ENCODE data around the gene P2RY1.
"Not testable (repeated sequence)": the region's sequence is repeated elsewhere in the genome, so short reads cannot be mapped to it uniquely, and the experiment has no call there.

The P2RY1 gene

GRCh38 chr3:152839511-152839910, 4.6 kb downstream of the P2RY1 start:
- FAIRE-seq = no peak

- FAIRE-seq = no peak
Observed at GRCh38 chr3:152841131-152841530, 6.2 kb downstream of the P2RY1 start.

DNA sequence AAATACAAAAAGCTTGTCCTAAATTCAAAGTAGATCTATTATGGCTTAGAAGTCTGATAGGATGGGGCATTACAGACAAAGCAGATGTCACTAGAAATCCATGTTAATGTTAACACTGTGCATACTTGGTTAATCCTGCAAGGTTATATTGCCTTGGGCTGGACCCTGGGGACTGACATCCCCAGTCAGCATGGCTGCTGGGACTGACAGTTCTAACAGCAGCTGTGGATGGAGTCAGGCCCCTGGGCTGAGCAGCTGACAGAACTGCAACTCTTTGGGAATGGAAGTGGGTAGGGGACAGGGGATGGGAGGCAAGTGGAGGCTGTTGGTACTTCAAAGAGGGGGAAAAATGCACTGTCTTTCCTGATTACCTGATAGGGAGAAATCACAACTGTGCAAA, 7.5 kb downstream of the P2RY1 start:
- no peak for FAIRE-seq

DNA sequence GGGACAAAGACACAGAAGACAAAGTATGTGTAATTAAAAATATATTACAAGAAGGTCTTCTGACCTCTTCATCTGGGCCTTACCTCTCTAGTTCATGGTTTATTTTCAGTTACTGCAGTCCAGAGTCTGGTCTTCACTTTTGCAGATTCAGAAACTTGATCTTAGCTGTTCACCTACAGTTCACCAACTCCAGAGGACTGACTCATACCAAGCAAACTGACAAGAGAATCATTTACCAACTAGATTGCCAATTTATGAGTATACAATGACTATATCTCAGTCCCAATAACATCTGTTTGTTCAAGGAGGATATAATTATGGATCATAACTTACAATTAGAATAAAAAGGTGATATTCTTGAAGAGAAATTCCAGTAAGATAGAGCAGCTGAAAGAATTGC, 9.0 kb downstream of the P2RY1 start:
- FAIRE-seq = no peak

GRCh38 chr3:152846572-152847202, 11.8 kb downstream of the P2RY1 start:
- not testable (repeated sequence) for FAIRE-seq

GRCh38 chr3:152847599-152847998, 12.7 kb downstream of the P2RY1 start:
- FAIRE-seq = not testable (repeated sequence)

DNA sequence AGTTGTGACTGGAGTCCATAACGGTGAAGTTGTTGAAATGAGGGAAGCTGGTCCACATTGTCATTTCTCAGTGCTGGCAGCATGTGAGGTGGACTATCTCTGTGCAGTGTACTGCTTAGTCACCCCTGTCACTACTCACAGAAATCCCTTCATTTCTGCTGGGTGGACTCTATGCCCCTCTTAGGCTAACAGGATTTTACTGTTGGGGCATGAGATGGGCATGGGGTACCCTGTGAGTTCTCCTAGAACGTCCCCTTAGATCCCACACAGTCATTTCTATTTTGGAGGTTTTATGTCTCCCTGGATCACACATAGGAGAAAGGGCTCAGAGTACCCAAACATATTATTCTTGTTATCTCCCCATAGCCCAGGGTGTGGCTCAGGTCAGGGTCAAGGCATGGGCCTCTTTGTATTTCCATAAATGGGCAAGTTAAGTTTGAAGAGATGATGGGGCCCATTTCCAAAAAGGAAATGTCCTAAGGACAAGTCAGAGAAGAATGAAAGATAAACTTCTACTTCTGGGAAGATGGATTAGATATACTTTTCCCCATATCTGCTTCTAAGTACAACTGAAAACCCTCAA, 15.2 kb downstream of the P2RY1 start:
- no peak for FAIRE-seq

DNA sequence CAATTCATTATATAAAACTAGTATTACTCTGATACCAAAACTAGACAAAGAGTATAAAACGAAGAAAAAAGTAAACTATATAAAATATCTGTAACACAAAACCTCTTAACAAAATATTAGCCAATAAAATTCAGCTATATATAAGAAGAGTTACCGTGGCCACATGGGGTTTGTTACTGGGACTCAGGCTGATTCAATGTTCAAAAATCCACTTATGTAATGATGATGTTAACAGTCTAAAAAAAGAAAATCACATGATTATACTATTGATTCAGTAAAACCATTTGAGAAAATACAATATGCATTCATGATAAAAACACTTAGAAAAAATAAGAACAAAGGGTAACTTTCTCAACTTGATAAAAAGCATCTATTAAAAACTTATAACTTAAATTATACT, 18.3 kb downstream of the P2RY1 start:
- FAIRE-seq = no peak

- FAIRE-seq = no peak
Observed at GRCh38 chr3:152857082-152857481, 22.2 kb downstream of the P2RY1 start.

DNA sequence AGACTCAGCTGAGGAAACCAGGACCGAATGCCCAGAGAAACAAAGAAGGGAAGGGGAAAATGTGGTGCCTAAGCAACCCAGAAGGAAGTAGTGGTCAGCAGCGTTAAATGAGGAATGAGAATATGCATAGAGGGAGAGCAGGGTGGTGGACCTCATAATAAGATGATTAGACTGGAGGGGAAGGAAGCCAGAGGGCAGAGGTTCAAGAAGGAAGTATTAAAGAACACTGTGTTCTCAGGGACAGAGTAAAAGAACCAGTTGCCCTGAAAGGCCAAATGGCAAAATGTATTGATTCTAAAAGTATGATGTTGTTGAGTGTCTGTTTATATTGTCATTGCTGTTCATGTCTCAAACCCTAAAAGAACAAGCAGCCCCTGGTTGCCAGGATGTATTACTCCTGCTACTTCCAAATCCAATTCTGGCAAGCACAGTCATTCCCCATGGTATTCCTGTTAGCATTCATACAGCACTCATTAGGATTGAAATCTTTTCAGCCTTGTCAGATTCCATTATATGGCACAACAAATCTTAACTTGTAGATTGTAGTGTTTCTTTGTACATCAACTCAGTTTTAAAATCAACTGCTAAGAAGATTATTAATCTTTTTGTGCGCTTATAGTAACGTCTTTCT, 23.4 kb downstream of the P2RY1 start:
- no peak for FAIRE-seq

- no peak for FAIRE-seq
Observed at GRCh38 chr3:152860736-152861135, 25.8 kb downstream of the P2RY1 start.

DNA sequence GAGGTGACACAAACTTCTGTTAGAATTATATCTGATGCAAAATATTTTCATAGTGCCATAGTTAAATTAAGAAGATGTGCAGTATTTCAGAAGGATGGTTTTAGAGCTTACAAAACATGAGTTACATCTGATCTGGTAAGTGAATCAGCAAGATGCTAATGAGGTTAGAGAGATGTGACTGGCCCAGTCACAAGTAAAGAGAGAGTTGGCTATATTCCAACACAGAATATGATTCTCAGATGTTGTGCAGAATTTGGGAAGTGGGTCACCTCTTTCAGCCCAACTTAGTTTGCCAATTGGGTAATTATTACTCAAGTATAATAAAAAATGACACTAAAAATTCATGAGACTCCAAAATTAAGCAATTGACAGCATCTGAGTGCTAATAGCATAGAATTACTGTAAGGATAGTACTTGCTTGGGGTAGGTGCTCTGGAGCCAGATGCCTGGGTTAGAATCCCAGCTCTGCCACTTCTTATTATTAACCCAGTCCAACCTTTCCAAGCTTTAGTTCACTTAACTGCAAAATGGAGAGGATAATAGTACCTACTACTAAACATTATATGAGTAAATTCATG, 30.8 kb downstream of the P2RY1 start:
- no peak for FAIRE-seq

GRCh38 chr3:152870027-152870426, 35.1 kb downstream of the P2RY1 start:
- FAIRE-seq = no peak

DNA sequence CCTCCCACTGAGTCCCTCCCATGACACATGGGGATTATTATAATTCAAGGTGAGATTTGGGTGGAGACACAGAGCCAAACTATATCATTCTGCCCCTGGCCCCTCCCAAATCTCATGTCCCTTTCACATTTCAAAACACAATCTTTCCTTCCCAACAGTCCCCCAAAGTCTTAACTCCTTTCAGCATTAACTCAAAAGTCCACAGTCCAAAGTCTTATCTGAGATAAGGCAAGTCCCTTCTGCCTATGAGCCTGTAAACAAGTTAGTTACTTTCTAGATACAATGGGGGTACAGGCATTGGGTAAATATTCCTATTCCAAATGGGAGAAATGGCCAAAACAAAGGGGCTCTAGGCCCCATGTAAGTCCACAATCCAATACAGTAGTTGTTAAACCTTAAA, 38.4 kb downstream of the P2RY1 start:
- FAIRE-seq = not testable (repeated sequence)

DNA sequence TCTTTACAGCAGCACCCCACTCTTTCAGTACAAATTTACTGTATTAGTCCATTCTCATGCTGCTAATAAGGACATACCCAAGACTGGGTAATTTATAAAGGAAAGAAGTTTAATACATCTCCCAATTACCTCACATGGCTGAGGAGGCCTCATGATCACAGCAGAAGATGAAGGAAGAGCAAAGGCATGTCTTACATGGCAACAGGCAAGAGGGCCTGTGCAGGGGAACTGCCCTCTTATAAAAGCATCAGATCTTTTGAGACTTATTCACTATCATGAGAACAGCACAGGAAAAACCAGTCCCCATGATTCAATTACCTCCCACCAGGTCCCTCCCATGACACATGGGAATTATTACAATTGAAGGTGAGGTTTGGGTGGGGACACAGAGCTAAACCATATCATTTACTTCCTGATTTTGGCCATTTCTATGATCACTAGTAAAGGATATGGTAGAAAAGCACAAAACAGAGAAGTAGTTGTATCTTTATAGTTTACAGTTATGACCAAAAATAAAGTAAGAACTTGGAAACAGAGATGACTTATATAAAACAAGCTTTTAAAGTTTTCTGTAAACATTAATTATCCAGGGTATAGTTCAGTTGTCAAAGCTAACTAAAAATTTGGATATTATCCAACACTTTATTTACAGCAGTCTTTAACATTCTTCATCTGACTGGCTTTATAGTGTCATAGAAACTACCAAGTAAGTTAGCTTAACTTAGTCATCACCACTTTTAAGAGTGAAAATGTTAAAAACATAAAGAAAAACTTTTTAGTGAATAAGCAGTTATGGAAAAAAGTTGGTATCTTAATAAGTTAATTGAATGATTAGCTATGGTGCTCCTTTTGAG, 40.2 kb downstream of the P2RY1 start:
- no peak for FAIRE-seq

GRCh38 chr3:152879130-152879789, 44.3 kb downstream of the P2RY1 start:
- no peak for FAIRE-seq

DNA sequence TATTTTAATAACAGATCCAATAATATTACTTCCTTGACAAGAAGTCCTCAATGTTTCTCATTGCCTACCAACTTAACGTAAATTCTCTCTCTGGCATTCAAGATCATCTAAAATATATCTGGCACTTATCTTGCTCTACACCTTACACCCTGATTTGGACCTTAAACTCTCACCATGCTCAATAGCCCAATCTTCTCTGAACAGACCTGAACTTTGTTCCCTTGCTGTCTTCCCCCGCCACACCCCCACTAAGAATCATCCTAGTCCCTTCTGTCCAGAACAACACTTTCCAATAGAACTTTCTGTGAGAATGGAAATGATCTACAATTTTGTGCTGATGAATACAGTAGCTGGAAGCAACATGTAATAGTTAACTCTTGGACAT, 44.9 kb downstream of the P2RY1 start:
- no peak for FAIRE-seq

- no peak for FAIRE-seq
Observed at GRCh38 chr3:152885076-152885475, 50.1 kb downstream of the P2RY1 start.
